MM.1S (cell line): ENCODE results near the gene GRM3.

ENCODE experiments used
- DNase-seq: peaks from one replicate; pipeline ENCODE4 v3.0.0-alpha.2; 2015
- H2AFZ ChIP-seq: fragments of 300-600 bp; sonication (generic); 2 replicates; pipeline ENCODE4 v1.6.0; 2016; ENCODE audit warnings: antibody characterized with exemption, low read length
- H3F3A ChIP-seq: fragments of 300-600 bp; sonication (generic); 2 replicates; pipeline ENCODE4 v1.6.1; 2016; ENCODE audit warnings: mild to moderate bottlenecking, antibody characterized with exemption, low read length, moderate library complexity, mixed read lengths; ENCODE audit not compliant: insufficient read depth
- H3K27ac ChIP-seq: fragments of 300-600 bp; sonication (generic); 2 replicates; pipeline ENCODE4 v1.5.1; 2016; ENCODE audit warnings: mild to moderate bottlenecking, low read length
- H3K27me3 ChIP-seq: fragments of 300-600 bp; sonication (generic); replicated peaks from 2 replicates; pipeline ENCODE4 v1.6.0; 2016; ENCODE audit warnings: low read length; ENCODE audit not compliant: insufficient read depth
- H3K36me3 ChIP-seq: fragments of 300-600 bp; sonication (generic); replicated peaks from 2 replicates; pipeline ENCODE4 v1.6.1; 2016; ENCODE audit warnings: mild to moderate bottlenecking, low read length, mixed read lengths; ENCODE audit not compliant: insufficient read depth
- H3K4me1 ChIP-seq: fragments of 300-600 bp; sonication (generic); 2 replicates; pipeline ENCODE4 v1.6.1; 2016; ENCODE audit warnings: low read length, mixed read lengths
- H3K4me2 ChIP-seq: fragments of 300-600 bp; sonication (generic); 2 replicates; pipeline ENCODE4 v1.6.0; 2016; ENCODE audit warnings: low read depth, low read length
- H3K4me3 ChIP-seq: fragments of 300-600 bp; sonication (generic); 2 replicates; pipeline ENCODE4 v1.5.1; 2016; ENCODE audit warnings: low read length, mixed read lengths
- H3K79me2 ChIP-seq: fragments of 300-600 bp; sonication (generic); 2 replicates; pipeline ENCODE4 v1.6.1; 2016; ENCODE audit warnings: mixed run types, low read length, mixed read lengths
- H3K9ac ChIP-seq: fragments of 300-600 bp; sonication (generic); 2 replicates; pipeline ENCODE4 v1.6.1; 2016; ENCODE audit warnings: low read length, mixed read lengths
- H3K9me2 ChIP-seq: fragments of 300-600 bp; sonication (generic); replicated peaks from 2 replicates; pipeline ENCODE4 v1.6.1; 2016; ENCODE audit warnings: mild to moderate bottlenecking, low read length, mixed read lengths; ENCODE audit not compliant: insufficient read depth
- H3K9me3 ChIP-seq: fragments of 300-600 bp; sonication (generic); replicated peaks from 2 replicates; pipeline ENCODE4 v1.6.1; 2016; ENCODE audit warnings: mild to moderate bottlenecking, low read length, mixed read lengths; ENCODE audit not compliant: insufficient read depth
- H4K20me1 ChIP-seq: fragments of 300-600 bp; sonication (generic); 2 replicates; pipeline ENCODE4 v1.6.1; 2016; ENCODE audit warnings: mild to moderate bottlenecking, low read length, moderate library complexity, mixed read lengths; ENCODE audit not compliant: insufficient read depth
- CTCF ChIP-seq: fragments of 300-600 bp; sonication (generic); IDR thresholded peaks from 2 replicates; pipeline ENCODE4 v1.5.1; 2016; ENCODE audit warnings: antibody characterized with exemption, low read length, mixed read lengths
- EZH2 ChIP-seq: fragments of 300-600 bp; sonication (generic); optimal IDR thresholded peaks from 2 replicates; pipeline ENCODE3; 2017; ENCODE audit warnings: low read depth, mild to moderate bottlenecking, antibody characterized with exemption, low read length, mixed read lengths
- EZH2phosphoT487 ChIP-seq: fragments of 300-600 bp; sonication (generic); IDR thresholded peaks from 2 replicates; pipeline ENCODE4 v1.6.1; 2018; ENCODE audit warnings: antibody characterized with exemption, low read length

GRM3 gene

GRCh38 chr7:86823769-86824168 is 180.1 kb downstream of the GRM3 start:
- H3F3A ChIP-seq: no peaks in the 10 kb centered on the region
- DNase-seq: no peak
- H3K4me3 ChIP-seq: no peak overlapping the region
- no peak overlapping the region for H3K4me2 ChIP-seq
- no peak overlapping the region for H3K9ac ChIP-seq
- H3K9me2 ChIP-seq: no peaks in the 10 kb centered on the region
- TF ChIP-seq EZH2 (no peak), CTCF (no peak), EZH2phosphoT487 (no peak)
- no peaks in the 10 kb centered on the region for H3K27me3 ChIP-seq
- H3K36me3 ChIP-seq: no peaks in the 10 kb centered on the region
- no peak overlapping the region for H3K27ac ChIP-seq
- no peaks in the 10 kb centered on the region for H4K20me1 ChIP-seq
- no peaks in the 10 kb centered on the region for H3K4me1 ChIP-seq
- no peaks in the 10 kb centered on the region for H3K9me3 ChIP-seq
- no peak overlapping the region for H2AFZ ChIP-seq
- H3K79me2 ChIP-seq: no peaks in the 10 kb centered on the region

DNA sequence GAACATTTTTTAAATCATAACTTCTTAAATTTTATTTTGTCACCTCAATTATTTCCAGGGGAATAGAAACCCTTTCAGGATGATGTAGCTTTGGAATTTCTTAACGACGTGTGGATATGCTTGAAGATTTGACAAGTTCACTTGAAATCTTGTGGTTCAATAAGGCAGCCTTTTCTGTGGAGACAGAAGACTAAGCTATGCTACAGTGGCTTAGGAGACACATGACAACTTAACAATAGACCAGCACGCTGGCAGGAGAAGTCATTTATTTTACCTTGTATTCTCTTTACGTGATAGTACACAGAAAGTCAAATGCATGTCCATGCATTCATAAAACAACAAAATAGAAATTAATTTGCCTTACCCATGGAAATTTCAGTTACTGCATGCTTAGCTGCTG is 181.6 kb downstream of the GRM3 start:
- Histone ChIP-seq H3F3A (no peaks in the 10 kb centered on the region), H3K4me1 (no peaks in the 10 kb centered on the region), H4K20me1 (no peaks in the 10 kb centered on the region), H3K4me2 (no peak overlapping the region), H3K36me3 (no peaks in the 10 kb centered on the region), H3K4me3 (no peak overlapping the region), H3K9ac (no peak overlapping the region), H3K9me2 (no peaks in the 10 kb centered on the region), H3K9me3 (no peaks in the 10 kb centered on the region), H3K79me2 (no peaks in the 10 kb centered on the region), H3K27ac (no peak overlapping the region), H3K27me3 (no peaks in the 10 kb centered on the region), H2AFZ (no peak overlapping the region)
- DNase-seq: no peak
- TF ChIP-seq CTCF (no peak), EZH2phosphoT487 (no peak), EZH2 (no peak)

DNA sequence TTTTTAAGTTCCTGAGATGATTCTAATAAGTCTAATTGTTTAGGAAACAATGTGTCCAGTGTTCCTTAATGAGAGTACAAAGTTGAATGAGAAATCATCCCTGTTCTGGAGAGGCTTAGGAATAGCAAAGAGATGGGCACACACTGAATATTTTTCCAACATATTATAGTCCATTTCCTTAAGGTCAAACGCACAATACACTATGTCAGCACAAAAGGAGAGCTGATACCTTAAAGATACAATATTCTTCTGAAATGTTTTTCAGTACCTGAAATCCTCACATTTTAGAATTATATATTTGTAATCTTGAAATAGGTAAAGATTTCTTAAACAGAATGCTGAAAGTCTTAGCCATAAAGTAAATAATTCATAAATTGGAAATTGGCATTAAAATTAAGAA is 183.2 kb downstream of the GRM3 start:
- H3K4me1 ChIP-seq: no peaks in the 10 kb centered on the region
- H3K27ac ChIP-seq: no peak overlapping the region
- no peak overlapping the region for H3K4me2 ChIP-seq
- H3F3A ChIP-seq: no peaks in the 10 kb centered on the region
- no peaks in the 10 kb centered on the region for H3K79me2 ChIP-seq
- H3K27me3 ChIP-seq: no peaks in the 10 kb centered on the region
- DNase-seq: no peak
- TF ChIP-seq EZH2phosphoT487 (no peak), EZH2 (no peak), CTCF (no peak)
- no peak overlapping the region for H2AFZ ChIP-seq
- H4K20me1 ChIP-seq: no peaks in the 10 kb centered on the region
- no peaks in the 10 kb centered on the region for H3K36me3 ChIP-seq
- no peaks in the 10 kb centered on the region for H3K9me2 ChIP-seq
- no peaks in the 10 kb centered on the region for H3K9me3 ChIP-seq
- no peak overlapping the region for H3K4me3 ChIP-seq
- H3K9ac ChIP-seq: no peak overlapping the region
